SK-N-MC (cell line): Measurements from ENCODE around the gene THSD8.
"Not testable (repeated sequence)": the region's sequence is repeated elsewhere in the genome, so short reads cannot be mapped to it uniquely, and the experiment has no call there.

Experiments
- DNase-seq: peaks from one replicate; pipeline ENCODE4 v3.0.0-alpha.2; 2011; ENCODE audit warnings: low read depth, low spot score
- H3K27ac ChIP-seq: fragments of 200-600 bp; sonication (generic); 2 replicates; pipeline ENCODE4 v1.5.1; 2016; ENCODE audit warnings: mixed run types
- H3K36me3 ChIP-seq: fragments of 200-600 bp; sonication (generic); 2 replicates; pipeline ENCODE4 v1.6.1; 2017; ENCODE audit warnings: antibody characterized with exemption, low read length, mixed read lengths; ENCODE audit not compliant: insufficient read depth
- H3K4me3 ChIP-seq: fragments of 200-600 bp; sonication (generic); 2 replicates; pipeline ENCODE4 v1.5.1; 2016
- H3K9ac ChIP-seq: fragments of 200-600 bp; sonication (generic); 2 replicates; pipeline ENCODE4 v1.8.0; 2017; ENCODE audit warnings: mixed run types, mixed read lengths; ENCODE audit not compliant: insufficient read length
- H3K9me3 ChIP-seq: fragments of 200-600 bp; sonication (generic); 2 replicates; pipeline ENCODE4 v1.6.1; 2017; ENCODE audit warnings: low read depth, mild to moderate bottlenecking, antibody characterized with exemption, low read length, moderate library complexity, mixed read lengths
- EZH2 ChIP-seq: fragments of 200-600 bp; sonication (generic); IDR thresholded peaks from one replicate; pipeline ENCODE4 v1.6.1; 2017; ENCODE audit warnings: antibody characterized with exemption
- FOXP2 ChIP-seq: optimal IDR thresholded peaks from 2 replicates; pipeline ENCODE3; 2011; ENCODE audit warnings: mild to moderate bottlenecking, moderate library complexity; ENCODE audit not compliant: insufficient read depth; ENCODE audit errors: extremely low read length, control extremely low read depth
- POLR2AphosphoS5 ChIP-seq: IDR thresholded peaks from 2 replicates; pipeline ENCODE4 v1.6.1; 2012; ENCODE audit warnings: mild to moderate bottlenecking, low read depth, low read length, borderline replicate concordance

THSD8 gene

DNA sequence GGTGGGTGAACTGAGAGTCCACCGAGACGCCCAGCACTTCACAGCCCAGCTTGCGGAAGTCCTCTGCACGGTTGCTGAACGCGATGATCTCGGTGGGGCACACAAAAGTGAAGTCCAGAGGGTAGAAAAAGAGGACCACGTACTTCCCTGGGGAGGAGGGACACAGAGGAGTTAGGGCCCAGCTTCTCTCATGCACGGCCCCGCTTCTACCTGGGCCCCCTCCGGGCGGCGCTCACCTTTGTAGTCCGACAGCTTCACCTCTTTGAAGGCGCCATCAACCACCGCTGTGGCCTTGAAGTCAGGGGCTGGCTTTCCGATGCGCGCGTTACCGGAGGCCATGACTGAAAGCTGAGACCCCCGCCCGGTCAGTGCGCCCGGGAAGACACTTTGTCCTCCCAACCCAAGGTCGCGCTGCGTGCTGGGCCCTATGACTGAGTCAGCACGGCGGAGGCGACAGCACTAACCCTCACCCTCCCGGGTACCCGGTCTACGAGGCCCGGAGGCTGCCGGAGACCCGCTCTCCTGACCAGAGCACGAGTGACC, 875 bp upstream of the THSD8 start:
- Histone ChIP-seq H3K4me3 (peak overlapping the region; percentile 97), H3K9ac (peak overlapping the region; percentile 90), H3K27ac (peak overlapping the region; percentile 53; the same call in 1 of the 2 replicates), H3K9me3 (no peaks in the 10 kb centered on the region), H3K36me3 (peaks cover 16% of the 10 kb centered on the region)
- no peak for DNase-seq
- TF ChIP-seq EZH2 (no peak), FOXP2 (no peak), POLR2AphosphoS5 (no peak)

DNA sequence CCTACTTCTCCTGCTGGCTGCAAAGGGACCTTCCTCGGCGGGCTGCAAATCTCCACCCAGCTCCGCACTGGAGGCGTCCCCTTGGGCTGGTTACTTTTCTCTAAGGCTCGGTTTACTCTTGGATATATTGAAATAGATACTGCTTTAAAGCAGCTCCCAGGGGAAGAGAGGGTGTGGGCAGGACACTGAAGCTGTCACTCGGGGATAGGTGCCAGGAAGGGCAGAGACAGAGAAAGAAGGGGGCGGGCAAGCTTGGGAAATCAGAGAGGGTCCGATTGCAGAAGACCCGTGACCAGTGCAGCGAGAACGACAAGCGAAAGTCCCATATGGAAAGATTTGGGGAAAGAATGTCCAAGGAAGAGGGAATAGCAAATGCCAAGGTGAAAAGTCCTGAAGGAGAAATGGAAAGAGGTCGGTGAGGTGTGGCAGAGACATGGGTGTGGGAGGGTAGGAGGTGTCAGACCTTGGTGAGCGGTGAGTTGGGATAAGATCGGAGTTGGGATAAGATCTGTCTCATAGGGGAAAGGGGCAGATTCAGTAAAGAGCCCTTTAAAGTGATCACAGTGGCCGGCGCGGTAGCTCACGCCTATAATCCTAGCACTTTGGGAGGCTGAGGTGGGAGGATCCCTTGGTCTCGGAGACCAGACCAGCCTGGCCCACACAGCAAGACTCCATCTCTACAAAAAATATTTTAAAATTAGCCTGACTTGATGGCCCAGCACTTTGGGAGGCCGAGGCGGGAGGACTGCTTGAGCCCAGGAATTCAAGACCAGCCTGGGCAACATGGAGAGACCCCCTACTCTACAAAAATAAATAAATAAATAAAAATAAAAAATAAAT, 618 bp downstream of the THSD8 start:
- no peak overlapping the region for H3K27ac ChIP-seq
- peak overlapping the region; percentile 90 for H3K9ac ChIP-seq

GRCh38 chr19:12804051-12804450, 2.2 kb downstream of the THSD8 start:
- no peak overlapping the region for H3K4me3 ChIP-seq
- no peak for DNase-seq
- H3K27ac ChIP-seq: no peak overlapping the region
- no peaks in the 10 kb centered on the region for H3K9me3 ChIP-seq
- TF ChIP-seq POLR2AphosphoS5: no peak
- TF ChIP-seq FOXP2: no peak
- TF ChIP-seq EZH2: no peak
- no peak overlapping the region for H3K9ac ChIP-seq
- H3K36me3 ChIP-seq: peaks cover 24% of the 10 kb centered on the region

More for the DNA sequence above, 618 bp downstream of the THSD8 start:
- TF ChIP-seq EZH2 (no peak), FOXP2 (no peak), POLR2AphosphoS5 (no peak)
- H3K36me3 ChIP-seq: peaks cover 19% of the 10 kb centered on the region
- peak overlapping the region; percentile 97 for H3K4me3 ChIP-seq
- H3K9me3 ChIP-seq: no peaks in the 10 kb centered on the region
- no peak for DNase-seq

DNA sequence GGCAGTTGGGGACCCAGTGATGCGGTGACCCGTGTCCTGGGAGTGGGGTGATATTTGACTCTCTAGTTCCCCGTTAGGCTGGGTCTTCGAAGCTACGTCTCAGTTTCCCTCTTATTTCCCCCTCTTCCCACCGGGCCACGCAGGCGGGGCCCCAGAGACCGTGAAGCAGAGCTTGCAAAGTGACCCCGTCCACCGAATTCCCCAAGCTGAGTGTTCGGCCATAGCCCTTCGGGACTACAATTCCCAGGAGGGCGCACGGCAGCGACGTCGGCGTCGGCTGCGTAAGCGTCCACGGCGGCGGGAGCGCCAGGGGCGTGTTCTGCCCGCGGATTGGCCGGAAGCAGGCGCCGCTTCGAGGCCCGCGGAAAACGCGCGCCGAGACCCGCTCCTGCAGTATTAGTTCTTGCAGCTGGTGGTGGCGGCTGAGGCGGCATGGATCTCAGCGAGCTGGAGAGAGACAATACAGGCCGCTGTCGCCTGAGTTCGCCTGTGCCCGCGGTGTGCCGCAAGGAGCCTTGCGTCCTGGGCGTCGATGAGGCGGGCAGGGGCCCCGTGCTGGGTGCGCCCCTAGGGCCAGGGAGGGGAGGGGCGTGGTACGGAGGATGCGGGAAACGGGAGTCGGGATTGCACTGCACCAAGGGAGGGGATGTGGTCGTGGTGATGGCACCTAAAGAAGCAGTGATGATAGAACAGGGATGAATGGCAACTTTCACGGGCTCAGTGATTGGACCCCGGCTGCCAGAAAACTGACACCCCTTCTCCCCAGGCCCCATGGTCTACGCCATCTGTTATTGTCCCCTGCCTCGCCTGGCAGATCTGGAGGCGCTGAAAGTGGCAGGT, 4.6 kb downstream of the THSD8 start, which contains the start of gene RNASEH2A:
TSS of gene RNASEH2A (plus strand) at position 343 of the 840 bp plus-strand sequence. CDS start at position 433, 90 bp downstream.
- H3K9ac ChIP-seq: peak within 1 kb of the TSS; percentile 87
- no peaks in the 10 kb centered on the region for H3K9me3 ChIP-seq
- TF ChIP-seq FOXP2 (peak; percentile 84), EZH2 (no peak), POLR2AphosphoS5 (peak; percentile 92)
- H3K27ac ChIP-seq: peak within 1 kb of the TSS; percentile 72
- DNase-seq: no peak
- H3K36me3 ChIP-seq: peaks cover 22% of the 10 kb centered on the region
- peak within 1 kb of the TSS; percentile 94 for H3K4me3 ChIP-seq

DNA sequence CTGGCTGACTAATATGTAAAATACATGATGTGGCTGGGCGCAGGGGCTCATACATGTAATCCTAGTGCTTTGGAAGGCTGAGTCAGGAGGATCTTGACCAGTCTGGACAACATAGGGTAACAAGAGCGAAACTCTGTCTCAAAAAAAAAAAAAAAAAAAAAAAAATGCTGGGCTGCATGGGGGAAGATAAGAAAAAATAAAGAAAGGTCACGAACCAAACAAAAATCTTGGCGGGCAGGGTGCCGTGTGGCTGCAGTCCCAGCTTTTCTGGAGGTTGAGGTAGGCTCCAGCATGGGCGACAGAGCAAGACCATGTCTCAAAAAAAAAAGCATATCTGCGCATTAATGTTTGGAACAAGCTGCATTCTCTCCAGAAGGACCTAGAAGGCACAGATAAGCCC, 13.2 kb downstream of the THSD8 start:
- no peak for TF ChIP-seq EZH2
- TF ChIP-seq FOXP2: no peak
- TF ChIP-seq POLR2AphosphoS5: no peak
- Histone ChIP-seq H3K36me3 (peaks cover 22% of the 10 kb centered on the region; the same call in 1 of the 2 replicates), H3K9ac (no peak overlapping the region), H3K27ac (no peak overlapping the region), H3K9me3 (no peaks in the 10 kb centered on the region), H3K4me3 (no peak overlapping the region)
- no peak for DNase-seq

GRCh38 chr19:12817188-12817587, 15.3 kb downstream of the THSD8 start:
- DNase-seq, H3K27ac ChIP-seq, H3K9ac ChIP-seq, H3K9me3 ChIP-seq, H3K4me3 ChIP-seq: not testable (repeated sequence)
- peaks cover 15% of the 10 kb centered on the region; the same call in 1 of the 2 replicates for H3K36me3 ChIP-seq

DNA sequence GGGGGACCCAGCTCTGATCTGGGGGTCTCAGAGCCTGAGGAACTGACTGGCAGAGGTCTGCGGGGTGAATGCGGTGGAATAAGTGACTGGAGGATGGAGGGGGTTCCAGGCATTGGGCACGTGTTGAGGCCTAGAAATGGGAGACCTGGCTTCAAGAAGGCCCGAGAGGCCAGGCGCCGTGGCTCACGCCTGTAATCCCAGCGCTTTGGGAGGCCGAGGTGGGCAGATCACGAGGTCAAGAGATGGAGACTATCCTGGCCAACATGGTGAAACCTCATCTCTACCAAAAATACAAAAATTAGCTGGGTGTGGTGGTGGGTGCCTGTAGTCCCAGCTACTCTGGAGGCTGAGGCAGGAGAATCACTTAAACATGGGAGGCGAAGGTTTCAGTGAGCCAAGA, 15.9 kb downstream of the THSD8 start:
- not testable (repeated sequence) for H3K9ac ChIP-seq, DNase-seq, H3K27ac ChIP-seq, H3K9me3 ChIP-seq, H3K4me3 ChIP-seq
- peaks cover 14% of the 10 kb centered on the region; the same call in 1 of the 2 replicates for H3K36me3 ChIP-seq

GRCh38 chr19:12821761-12822160, 19.9 kb downstream of the THSD8 start:
- Histone ChIP-seq H3K9ac (no peak overlapping the region), H3K4me3 (no peak overlapping the region), H3K36me3 (no peaks in the 10 kb centered on the region), H3K9me3 (no peaks in the 10 kb centered on the region), H3K27ac (no peak overlapping the region)
- TF ChIP-seq FOXP2 (no peak), POLR2AphosphoS5 (no peak), EZH2 (no peak)
- no peak for DNase-seq
